OCI-LY7 (cell line): ENCODE measurements around the gene TBL1XR1.

Experiments used
- CTCF ChIP-seq: fragments of 200-600 bp; sonication (generic); conservative IDR thresholded peaks from 2 replicates; pipeline ENCODE4 v1.5.1; 2014; ENCODE audit warnings: mild to moderate bottlenecking, antibody characterized with exemption, low read length, moderate library complexity, mixed read lengths
- EZH2phosphoT487 ChIP-seq: fragments of 200-600 bp; sonication (generic); IDR thresholded peaks from 2 replicates; pipeline ENCODE4 v1.6.1; 2018; ENCODE audit warnings: low read depth, borderline replicate concordance, mild to moderate bottlenecking, mixed run types, antibody characterized with exemption, low read length, moderate library complexity, mixed read lengths

- no peak for TF ChIP-seq CTCF
- no peak for TF ChIP-seq EZH2phosphoT487
These were observed 204.3 kb downstream of the TBL1XR1 start for GRCh38 chr3:176992978-176993377.
